ENCODE measurements around the gene ACVR1B. TPM values are rescaled to one million over a fixed set of nuclear protein-coding genes. Genes with fewer than 3 reads are reported as not detected.

ACVR1B gene
- total and polyA plus RNA-seq, 2 donors (not counting 3 experiments of a cell fraction or from before 2014, with no cell fraction given), result 29.0 to 33.7 TPM

- peak overlapping the region; percentile 10 for H2AFZ ChIP-seq (ENCODE audit: low read depth, low read length)
- intact Hi-C loops (cut with micrococcal nuclease), result loop anchor here (1.0 kb wide), 5 partner anchors 14 to 97 kb away; partner anchors contain the start of gene ACVR1B
- CTCF ChIA-PET, result interaction anchor here (0.6 to 12.8 kb wide), 20 partner anchors 12 to 100 kb away, joined by 3 to 393 read pairs (median 5); partner anchors contain the start of gene ANKRD33
Measured at GRCh38 chr12:51926064-51926632, 25.4 kb upstream of the ACVR1B start.

More at GRCh38 chr12:51926064-51926632, 25.4 kb upstream of the ACVR1B start:
- POLR2A ChIA-PET, result interaction anchor here (0.6 to 1.8 kb wide), 7 partner anchors 8 to 81 kb away, joined by 3 to 9 read pairs (median 5); partner anchors contain the start of gene TAMALIN
- H3K9me1 ChIP-seq (replicated peaks; ENCODE audit: control insufficient read depth, extremely low read depth, insufficient read depth, low read length), result no peaks in the 10 kb centered on the region
- H3K9me3 ChIP-seq (replicated peaks; ENCODE audit: control insufficient read depth, insufficient read depth, low read length), result no peaks in the 10 kb centered on the region
- DNase-seq (ENCODE audit: low read depth, low spot score), result peak; percentile 98
- peak; percentile 95 for FAIRE-seq
- TF ChIP-seq MAX (IDR thresholded peaks at IDR 0.05; ENCODE audit: insufficient read depth, insufficient read length), result no peak
- peak; percentile 95 for TF ChIP-seq GATA2 (IDR thresholded peaks at IDR 0.05; ENCODE audit: insufficient read depth, insufficient read length, low read depth, low read length)
- TF ChIP-seq POLR2AphosphoS5 (IDR thresholded peaks at IDR 0.05; ENCODE audit: insufficient read depth, low read depth, low read length), result peak; percentile 93
- peak; percentile 66 for TF ChIP-seq POLR2A (IDR thresholded peaks at IDR 0.05; ENCODE audit: low read depth, low read length)
- peak in 1 of 2 donors; percentile 2 for TF ChIP-seq CTCF (IDR thresholded peaks at IDR 0.05; ENCODE audit: extremely low read depth in 1 of 2, insufficient read depth in 1 of 2, low read depth in 1 of 2, low read length in 2 of 2)
- BruUV-seq (replicated peaks), result TSS peak; percentile 3
- peaks cover 0 to 3% of the 10 kb centered on the region in 2 experiments for H3K36me3 ChIP-seq (ENCODE audit: control insufficient read depth in 2 of 2, extremely low read depth in 1 of 2, insufficient read depth in 2 of 2, low read length in 2 of 2)
- dilution Hi-C loops (cut with MboI; ENCODE audit: extremely low pct_ligation_motif_present, low sequenced_read_pairs), result no loop called here
- H3K79me2 ChIP-seq (ENCODE audit: control insufficient read depth, insufficient read depth, low read length), result no peaks in the 10 kb centered on the region
- H3K27ac ChIP-seq (ENCODE audit: insufficient read depth, low read depth, low read length), result peak overlapping the region; percentile 99
- H3K9ac ChIP-seq (replicated peaks; ENCODE audit: extremely low read depth, insufficient read depth, low read length), result peak overlapping the region; percentile 86
- no peaks in the 10 kb centered on the region for H3K27me3 ChIP-seq (ENCODE audit: control insufficient read depth in 2 of 2, insufficient read depth in 2 of 2, low read length in 2 of 2)
- peaks cover 54% of the 10 kb centered on the region for H3K4me1 ChIP-seq (ENCODE audit: control insufficient read depth, extremely low read depth, insufficient read depth, low read length)
- no peak overlapping the region for H3K4me3 ChIP-seq (replicated peaks in 1 of 3; ENCODE audit: insufficient read depth in 1 of 3, low read depth in 1 of 3, low read length in 3 of 3)
- no peaks in the 10 kb centered on the region for H4K20me1 ChIP-seq (replicated peaks; ENCODE audit: control insufficient read depth, extremely low read depth, insufficient read depth, low read length)
- peak overlapping the region; percentile 53 for H3K4me2 ChIP-seq (ENCODE audit: insufficient read depth, low read length)
